Endothelial cell of umbilical vein (primary cell): ENCODE results near the gene RXFP4. TPM values are rescaled to one million over a fixed set of nuclear protein-coding genes. Genes with fewer than 3 reads are reported as not detected.
A peak's percentile ranks its signal among the peaks of the same experiment; 100 is the strongest.

Source experiments
- BruUV-seq: library from RNA; stranded (reverse); fragments of 400-500 nt; replicated peaks from 2 replicates; lab custom pipeline; 2021; lab: Mats Ljungman, UMichigan
- CTCF ChIA-PET: fragments of 300-600, 350-600 bp; sonication (Branson Sonifier 250); formaldehyde crosslinking; loops from one replicate; lab custom pipeline; 2021; ENCODE audit warnings: antibody characterized with exemption, inconsistent platforms; lab: Charles Lee
- POLR2A ChIA-PET: fragments of 300-600, 350-600 bp; sonication (Branson Sonifier 250); formaldehyde crosslinking; loops from one replicate; lab custom pipeline; 2021; ENCODE audit warnings: antibody characterized with exemption, inconsistent platforms; lab: Charles Lee
- DNase-seq: peaks from one replicate; pipeline ENCODE4 v3.0.0-alpha.2; 2011; ENCODE audit warnings: low read depth, low spot score
- FAIRE-seq: peaks from 2 replicates; lab custom pipeline; 2011; peaks lifted over from hg19 to GRCh38; lab: Jason Lieb, UNC
- H2AFZ ChIP-seq: 2 replicates; pipeline ENCODE4 v1.6.0; 2012; ENCODE audit warnings: low read depth, low read length, control low read depth, inconsistent platforms
- H3K27ac ChIP-seq: 2 replicates; pipeline ENCODE4 v1.5.1; 2011; ENCODE audit warnings: low read depth, mild to moderate bottlenecking, control low read depth, low read length, moderate library complexity; ENCODE audit not compliant: insufficient read depth
- H3K27me3 ChIP-seq, 2 experiments: 2 replicates each; pipeline versions ENCODE4 v1.6.0 to v1.6.1; 2011; ENCODE audit warnings: low read length in 2 of 2, mixed read lengths in 1 of 2; ENCODE audit not compliant: control insufficient read depth in 2 of 2, insufficient read depth in 2 of 2
- H3K36me3 ChIP-seq, 2 experiments: 2 replicates in 1 of 2; 3 replicates in 1 of 2; pipeline ENCODE4 v1.5.1; 2011; ENCODE audit warnings: low read length in 2 of 2, mild to moderate bottlenecking in 1 of 2, moderate library complexity in 1 of 2; ENCODE audit not compliant: control insufficient read depth in 2 of 2, insufficient read depth in 2 of 2; ENCODE audit errors: extremely low read depth in 1 of 2
- H3K4me1 ChIP-seq: 3 replicates; pipeline ENCODE4 v1.5.1; 2011; ENCODE audit warnings: mild to moderate bottlenecking, low read length; ENCODE audit not compliant: control insufficient read depth, insufficient read depth; ENCODE audit errors: extremely low read depth
- H3K4me2 ChIP-seq: 2 replicates; pipeline ENCODE4 v1.6.1; 2011; ENCODE audit warnings: low read length, control low read depth, mixed read lengths; ENCODE audit not compliant: insufficient read depth
- H3K4me3 ChIP-seq, 3 experiments: fragments of 200-600 bp in 1 of 3; sonication (generic), shearing (Covaris generic) in 1 of 3; replicated peaks in 1 of 3; 2 replicates each; pipeline ENCODE4 v1.5.1; 2011 to 2016; ENCODE audit warnings: control low read depth in 3 of 3, low read length in 3 of 3, mild to moderate bottlenecking in 2 of 3, inconsistent platforms in 1 of 3, low read depth in 1 of 3, moderate library complexity in 1 of 3; ENCODE audit not compliant: insufficient read depth in 1 of 3
- H3K79me2 ChIP-seq: 2 replicates; pipeline ENCODE4 v1.6.0; 2012; ENCODE audit warnings: low read length, inconsistent platforms; ENCODE audit not compliant: control insufficient read depth, insufficient read depth
- H3K9ac ChIP-seq: replicated peaks from 2 replicates; pipeline ENCODE3; 2011; ENCODE audit warnings: low read length, control low read depth; ENCODE audit not compliant: insufficient read depth; ENCODE audit errors: extremely low read depth
- H3K9me1 ChIP-seq: replicated peaks from 3 replicates; pipeline ENCODE4 v1.6.0; 2011; ENCODE audit warnings: mild to moderate bottlenecking, low read length; ENCODE audit not compliant: control insufficient read depth, insufficient read depth; ENCODE audit errors: extremely low read depth
- H3K9me3 ChIP-seq: replicated peaks from 2 replicates; pipeline ENCODE4 v1.5.1; 2012; ENCODE audit warnings: low read length, inconsistent platforms; ENCODE audit not compliant: control insufficient read depth, insufficient read depth
- H4K20me1 ChIP-seq: replicated peaks from 2 replicates; pipeline ENCODE3; 2011; ENCODE audit warnings: mild to moderate bottlenecking, low read length; ENCODE audit not compliant: control insufficient read depth, insufficient read depth; ENCODE audit errors: extremely low read depth
- EZH2 ChIP-seq: IDR thresholded peaks from 2 replicates; pipeline ENCODE4 v1.6.1; 2012; ENCODE audit warnings: borderline replicate concordance, low read depth, mild to moderate bottlenecking, moderate library complexity, low read length, inconsistent platforms; ENCODE audit not compliant: severe bottlenecking
- FOS ChIP-seq: IDR thresholded peaks from 2 replicates; pipeline ENCODE4 v1.6.1; 2011; ENCODE audit warnings: mild to moderate bottlenecking, low read length, moderate library complexity, borderline replicate concordance; ENCODE audit not compliant: insufficient read depth
- GATA2 ChIP-seq: IDR thresholded peaks from 2 replicates; pipeline ENCODE4 v1.7.0; 2011; ENCODE audit warnings: low read depth, mild to moderate bottlenecking, moderate library complexity, mixed read lengths, low read length; ENCODE audit not compliant: insufficient read length, insufficient read depth
- JUN ChIP-seq: IDR thresholded peaks from 2 replicates; pipeline ENCODE4 v1.6.1; 2011; ENCODE audit warnings: borderline replicate concordance, low read depth; ENCODE audit not compliant: insufficient read length, insufficient read depth
- MYC ChIP-seq: IDR thresholded peaks from one replicate; pipeline ENCODE4 v1.6.1; 2011; ENCODE audit warnings: mild to moderate bottlenecking, low read depth, low read length
- POLR2A ChIP-seq: IDR thresholded peaks from 2 replicates; pipeline ENCODE4 v1.6.1; 2012; ENCODE audit warnings: low read depth, mild to moderate bottlenecking, control low read depth, low read length
- POLR2AphosphoS5 ChIP-seq: IDR thresholded peaks from 2 replicates; pipeline ENCODE4 v1.6.1; 2012; ENCODE audit warnings: low read depth, mild to moderate bottlenecking, control low read depth, low read length, moderate library complexity; ENCODE audit not compliant: insufficient read depth
- dilution Hi-C: fragments of 300-500 bp; cut with MboI; formaldehyde crosslinking; loops from one replicate; pipeline ENCODE4 v1.15.0; 2019; ENCODE audit warnings: low sequenced_read_pairs; ENCODE audit not compliant: extremely low pct_ligation_motif_present
- intact Hi-C: fragments of 100-400 bp; cut with micrococcal nuclease; formaldehyde crosslinking; loops from one replicate; pipeline ENCODE4 v1.10.0; 2022
- polyA plus RNA-seq, 4 experiments: library from polyadenylated mRNA; depleted of rRNA in 3 of 4; stranded (reverse) in 3 of 4; unstranded in 1 of 4; fragments of >200 nt; gene quantifications; 2 replicates each; pipeline versions ENCODE4 v1.2.1 to v1.2.3, GENCODE V29; 2011 to 2012; ENCODE audit warnings: missing spikeins in 1 of 4
- total RNA-seq: library from RNA; stranded (reverse); gene quantifications from 2 replicates; pipeline ENCODE4 v1.2.3, GENCODE V29; 2021
- TF ChIP-seq, protein P1 (sequence below), 2 donors: IDR thresholded peaks; 1 replicate in 1 of 2; 2 replicates in 1 of 2; pipeline ENCODE4 v1.5.1; 2011; ENCODE audit warnings: low read length in 2 of 2, mild to moderate bottlenecking in 2 of 2, moderate library complexity in 2 of 2, control low read depth in 1 of 2, inconsistent platforms in 1 of 2, low read depth in 1 of 2; ENCODE audit not compliant: insufficient read depth in 1 of 2; ENCODE audit errors: extremely low read depth in 1 of 2
- TF ChIP-seq, protein P2 (sequence below): IDR thresholded peaks from 2 replicates; pipeline ENCODE4 v1.6.1; 2011; ENCODE audit not compliant: insufficient read depth, insufficient read length

The RXFP4 gene
- total and polyA plus RNA-seq, 2 donors (not counting 3 experiments of a cell fraction or from before 2014, with no cell fraction given) = not detected

DNA sequence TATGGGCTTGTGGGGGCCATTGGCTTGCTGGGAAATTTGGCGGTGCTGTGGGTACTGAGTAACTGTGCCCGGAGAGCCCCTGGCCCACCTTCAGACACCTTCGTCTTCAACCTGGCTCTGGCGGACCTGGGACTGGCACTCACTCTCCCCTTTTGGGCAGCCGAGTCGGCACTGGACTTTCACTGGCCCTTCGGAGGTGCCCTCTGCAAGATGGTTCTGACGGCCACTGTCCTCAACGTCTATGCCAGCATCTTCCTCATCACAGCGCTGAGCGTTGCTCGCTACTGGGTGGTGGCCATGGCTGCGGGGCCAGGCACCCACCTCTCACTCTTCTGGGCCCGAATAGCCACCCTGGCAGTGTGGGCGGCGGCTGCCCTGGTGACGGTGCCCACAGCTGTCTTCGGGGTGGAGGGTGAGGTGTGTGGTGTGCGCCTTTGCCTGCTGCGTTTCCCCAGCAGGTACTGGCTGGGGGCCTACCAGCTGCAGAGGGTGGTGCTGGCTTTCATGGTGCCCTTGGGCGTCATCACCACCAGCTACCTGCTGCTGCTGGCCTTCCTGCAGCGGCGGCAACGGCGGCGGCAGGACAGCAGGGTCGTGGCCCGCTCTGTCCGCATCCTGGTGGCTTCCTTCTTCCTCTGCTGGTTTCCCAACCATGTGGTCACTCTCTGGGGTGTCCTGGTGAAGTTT, 550 bp downstream of the RXFP4 start:
- H3K4me3 ChIP-seq = no peak overlapping the region
- H3K9me1 ChIP-seq = no peaks in the 10 kb centered on the region
- H3K27ac ChIP-seq = no peak overlapping the region
- DNase-seq = no peak
- no peak for FAIRE-seq
- H3K27me3 ChIP-seq = no peaks in the 10 kb centered on the region
- peaks cover 28% of the 10 kb centered on the region for H3K4me1 ChIP-seq
- no peaks in the 10 kb centered on the region for H3K79me2 ChIP-seq
- dilution Hi-C loops (no loop called here), intact Hi-C loops (no loop called here)
- no peaks in the 10 kb centered on the region for H3K9me3 ChIP-seq
- no peak overlapping the region for H2AFZ ChIP-seq
- H3K9ac ChIP-seq = no peak overlapping the region
- BruUV-seq = no TSS peak
- POLR2A ChIA-PET = no interaction called here
- no peaks in the 10 kb centered on the region for H4K20me1 ChIP-seq
- no peak overlapping the region for H3K4me2 ChIP-seq
- CTCF ChIA-PET = interaction anchor here (1.8 to 3.8 kb wide), 2 partner anchors 35 to 124 kb away, joined by 11 to 15 read pairs; partner anchors contain the start of gene ARHGEF2
- H3K36me3 ChIP-seq = peaks cover 4 to 5% of the 10 kb centered on the region in 2 experiments
- no peak for TF ChIP-seq POLR2A
- TF ChIP-seq, protein P1, sequence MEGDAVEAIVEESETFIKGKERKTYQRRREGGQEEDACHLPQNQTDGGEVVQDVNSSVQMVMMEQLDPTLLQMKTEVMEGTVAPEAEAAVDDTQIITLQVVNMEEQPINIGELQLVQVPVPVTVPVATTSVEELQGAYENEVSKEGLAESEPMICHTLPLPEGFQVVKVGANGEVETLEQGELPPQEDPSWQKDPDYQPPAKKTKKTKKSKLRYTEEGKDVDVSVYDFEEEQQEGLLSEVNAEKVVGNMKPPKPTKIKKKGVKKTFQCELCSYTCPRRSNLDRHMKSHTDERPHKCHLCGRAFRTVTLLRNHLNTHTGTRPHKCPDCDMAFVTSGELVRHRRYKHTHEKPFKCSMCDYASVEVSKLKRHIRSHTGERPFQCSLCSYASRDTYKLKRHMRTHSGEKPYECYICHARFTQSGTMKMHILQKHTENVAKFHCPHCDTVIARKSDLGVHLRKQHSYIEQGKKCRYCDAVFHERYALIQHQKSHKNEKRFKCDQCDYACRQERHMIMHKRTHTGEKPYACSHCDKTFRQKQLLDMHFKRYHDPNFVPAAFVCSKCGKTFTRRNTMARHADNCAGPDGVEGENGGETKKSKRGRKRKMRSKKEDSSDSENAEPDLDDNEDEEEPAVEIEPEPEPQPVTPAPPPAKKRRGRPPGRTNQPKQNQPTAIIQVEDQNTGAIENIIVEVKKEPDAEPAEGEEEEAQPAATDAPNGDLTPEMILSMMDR (IDR thresholded peaks at IDR 0.05; ENCODE audit: extremely low read depth in 1 of 2, insufficient read depth in 1 of 2, low read depth in 1 of 2, low read length in 2 of 2) = no peak
- TF ChIP-seq POLR2AphosphoS5 = peak; percentile 29

DNA sequence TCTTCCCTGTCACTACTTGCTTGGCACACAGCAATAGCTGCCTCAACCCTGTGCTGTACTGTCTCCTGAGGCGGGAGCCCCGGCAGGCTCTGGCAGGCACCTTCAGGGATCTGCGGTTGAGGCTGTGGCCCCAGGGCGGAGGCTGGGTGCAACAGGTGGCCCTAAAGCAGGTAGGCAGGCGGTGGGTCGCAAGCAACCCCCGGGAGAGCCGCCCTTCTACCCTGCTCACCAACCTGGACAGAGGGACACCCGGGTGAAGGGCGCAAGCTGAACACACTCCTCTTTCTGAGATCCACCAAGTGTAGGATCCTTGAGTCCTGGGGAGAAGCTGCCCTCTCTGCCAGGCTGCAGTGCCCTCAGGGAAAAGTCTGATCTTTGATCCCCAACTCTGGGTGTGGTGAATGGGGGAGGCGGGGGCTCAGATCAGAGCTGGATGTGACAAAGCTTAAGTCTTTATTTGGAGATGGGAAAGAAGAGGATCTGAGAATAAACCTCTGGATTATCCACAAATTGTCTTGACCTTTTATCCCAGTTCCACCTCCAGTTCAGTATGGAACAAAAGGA, 1.2 kb downstream of the RXFP4 start:
- peaks cover 8 to 10% of the 10 kb centered on the region in 2 experiments for H3K36me3 ChIP-seq
- no peak overlapping the region for H2AFZ ChIP-seq
- H3K9ac ChIP-seq = no peak overlapping the region
- no peak for DNase-seq
- ChIA-PET CTCF (interaction anchor here (0.9 to 3.8 kb wide), 2 partner anchors 35 to 47 kb away, joined by 6 to 15 read pairs; partner anchors contain the start of gene ARHGEF2), POLR2A (interaction anchor here (0.6 kb wide), 1 partner anchor 282 kb away, joined by 3 read pairs; no protein-coding TSS in a partner anchor)
- intact Hi-C loops (no loop called here), dilution Hi-C loops (no loop called here)
- H3K4me1 ChIP-seq = peaks cover 28% of the 10 kb centered on the region
- H4K20me1 ChIP-seq = no peaks in the 10 kb centered on the region
- no peak overlapping the region for H3K4me3 ChIP-seq
- TF ChIP-seq, protein P2, sequence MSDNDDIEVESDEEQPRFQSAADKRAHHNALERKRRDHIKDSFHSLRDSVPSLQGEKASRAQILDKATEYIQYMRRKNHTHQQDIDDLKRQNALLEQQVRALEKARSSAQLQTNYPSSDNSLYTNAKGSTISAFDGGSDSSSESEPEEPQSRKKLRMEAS = no peak
- TF ChIP-seq POLR2AphosphoS5 (no peak), POLR2A (no peak), FOS (no peak), EZH2 (no peak), MYC (no peak), GATA2 (no peak), JUN (no peak)
- TF ChIP-seq, protein P1 (IDR thresholded peaks at IDR 0.05; ENCODE audit: extremely low read depth in 1 of 2, insufficient read depth in 1 of 2, low read depth in 1 of 2, low read length in 2 of 2) = no peak
- H3K9me3 ChIP-seq = no peaks in the 10 kb centered on the region
- H3K9me1 ChIP-seq = no peaks in the 10 kb centered on the region
- no peaks in the 10 kb centered on the region for H3K27me3 ChIP-seq
- BruUV-seq = no TSS peak
- no peak for FAIRE-seq
- H3K4me2 ChIP-seq = no peak overlapping the region
- no peak overlapping the region for H3K27ac ChIP-seq
- no peaks in the 10 kb centered on the region for H3K79me2 ChIP-seq
